CD4-positive, alpha-beta T cell treated with Interferon gamma for 1 hour (primary cell): Measurements from ENCODE around the gene EGFL7.

Source experiments
- DNase-seq: peaks from one replicate; pipeline ENCODE4 v3.0.0-alpha.2; 2020

Gene EGFL7

GRCh38 chr9:136721339-136722092 is 58.8 kb downstream of the EGFL7 start:
- no peak for DNase-seq
